ENCODE measurements around the gene DRAXIN. TPM values are rescaled to one million over a fixed set of nuclear protein-coding genes. Genes with fewer than 3 reads are reported as not detected.

The DRAXIN gene
- polyA plus RNA-seq, 1 donor from 2014 or later = 33.5 TPM

GRCh38 chr1:11729155-11729497 is 37.6 kb downstream of the DRAXIN start:
- TF ChIP-seq RAD21 (conservative IDR thresholded peaks at IDR 0.05) (no peak), REST (IDR thresholded peaks at IDR 0.05; ENCODE audit: borderline replicate concordance) (no peak), TAF1 (IDR thresholded peaks at IDR 0.05; ENCODE audit: low read depth) (no peak), EP300 (conservative IDR thresholded peaks at IDR 0.05; ENCODE audit: poor library complexity, severe bottlenecking) (no peak), POLR2AphosphoS5 (IDR thresholded peaks at IDR 0.05) (no peak), CTCF (IDR thresholded peaks at IDR 0.05; ENCODE audit: poor library complexity, severe bottlenecking) (no peak), SMC3 (conservative IDR thresholded peaks at IDR 0.05; ENCODE audit: poor library complexity) (no peak), MXI1 (conservative IDR thresholded peaks at IDR 0.05; ENCODE audit: poor library complexity, severe bottlenecking) (no peak), EZH2 (IDR thresholded peaks at IDR 0.05; ENCODE audit: borderline replicate concordance, insufficient read depth, low read length, poor library complexity, severe bottlenecking) (no peak)
- Histone ChIP-seq H4K20me1 (ENCODE audit: insufficient read depth) (no peaks in the 10 kb centered on the region), H2AFZ (ENCODE audit: low read depth, low read length) (no peak overlapping the region), H3K9me2 (ENCODE audit: insufficient read depth, low read length) (no peaks in the 10 kb centered on the region), H3K79me2 (replicated peaks; ENCODE audit: insufficient read depth, low read length) (no peaks in the 10 kb centered on the region), H3K36me3 (ENCODE audit: insufficient read depth, low read length) (no peaks in the 10 kb centered on the region), H3K9ac (ENCODE audit: low read length) (no peak overlapping the region), H3K27ac (ENCODE audit: low read length) (no peak overlapping the region), H3K4me3 (ENCODE audit: low read length) (no peak overlapping the region), H3F3A (ENCODE audit: insufficient read depth, low read length, poor library complexity, severe bottlenecking) (no peaks in the 10 kb centered on the region), H3K9me3 (ENCODE audit: low read length) (no peaks in the 10 kb centered on the region), H3K4me2 (ENCODE audit: low read length) (no peak overlapping the region), H3K27me3 (ENCODE audit: insufficient read depth, low read depth, low read length) (no peaks in the 10 kb centered on the region)

GRCh38 chr1:11729498-11730428 is 38.3 kb downstream of the DRAXIN start:
- H3K9me3 ChIP-seq (ENCODE audit: low read length) = no peaks in the 10 kb centered on the region
- H3F3A ChIP-seq (ENCODE audit: insufficient read depth, low read length, poor library complexity, severe bottlenecking) = no peaks in the 10 kb centered on the region
- H3K79me2 ChIP-seq (replicated peaks; ENCODE audit: insufficient read depth, low read length) = no peaks in the 10 kb centered on the region
- H3K36me3 ChIP-seq (ENCODE audit: insufficient read depth, low read length) = no peaks in the 10 kb centered on the region
- H3K27me3 ChIP-seq (ENCODE audit: insufficient read depth, low read depth, low read length) = no peaks in the 10 kb centered on the region
- no peak overlapping the region for H3K4me3 ChIP-seq (ENCODE audit: low read length)
- TF ChIP-seq CTCF (IDR thresholded peaks at IDR 0.05; ENCODE audit: poor library complexity, severe bottlenecking) (no peak), POLR2AphosphoS5 (IDR thresholded peaks at IDR 0.05) (no peak), EP300 (conservative IDR thresholded peaks at IDR 0.05; ENCODE audit: poor library complexity, severe bottlenecking) (no peak), RAD21 (conservative IDR thresholded peaks at IDR 0.05) (no peak), TAF1 (IDR thresholded peaks at IDR 0.05; ENCODE audit: low read depth) (no peak)
- no peak overlapping the region for H2AFZ ChIP-seq (ENCODE audit: low read depth, low read length)
- H3K27ac ChIP-seq (ENCODE audit: low read length) = no peak overlapping the region
- no peak overlapping the region for H3K4me2 ChIP-seq (ENCODE audit: low read length)
- H3K9ac ChIP-seq (ENCODE audit: low read length) = no peak overlapping the region
- H3K9me2 ChIP-seq (ENCODE audit: insufficient read depth, low read length) = no peaks in the 10 kb centered on the region
- no peaks in the 10 kb centered on the region for H4K20me1 ChIP-seq (ENCODE audit: insufficient read depth)

Measured in neural cell (in vitro differentiated cells).